Measurements from ENCODE around the gene BRF1. TPM values are rescaled to one million over a fixed set of nuclear protein-coding genes. Genes with fewer than 3 reads are reported as not detected.

The BRF1 gene
- total RNA-seq, 1 experiment from 2014 or later, result 41.2 TPM

DNA sequence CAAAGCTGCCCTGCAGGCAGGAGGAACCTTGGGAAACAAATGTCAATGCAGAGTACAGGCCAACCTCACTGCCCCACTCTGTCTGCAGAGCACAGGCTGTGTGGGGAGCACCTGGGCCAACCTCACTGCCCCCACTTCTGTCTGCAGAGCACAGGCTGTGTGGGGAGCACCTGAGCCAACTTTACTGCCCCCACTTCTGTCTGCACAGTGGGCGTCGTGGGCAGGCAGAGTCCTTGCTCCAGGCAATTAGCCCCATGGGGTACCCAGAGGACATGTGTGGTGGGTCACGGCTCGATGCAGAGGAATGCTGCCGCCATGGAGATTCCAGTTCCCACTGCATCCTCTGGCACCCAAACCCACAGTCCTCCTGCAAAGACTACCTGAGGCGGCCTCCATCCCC, 26.2 kb downstream of the BRF1 start (continued):
- TF ChIP-seq, protein P1, sequence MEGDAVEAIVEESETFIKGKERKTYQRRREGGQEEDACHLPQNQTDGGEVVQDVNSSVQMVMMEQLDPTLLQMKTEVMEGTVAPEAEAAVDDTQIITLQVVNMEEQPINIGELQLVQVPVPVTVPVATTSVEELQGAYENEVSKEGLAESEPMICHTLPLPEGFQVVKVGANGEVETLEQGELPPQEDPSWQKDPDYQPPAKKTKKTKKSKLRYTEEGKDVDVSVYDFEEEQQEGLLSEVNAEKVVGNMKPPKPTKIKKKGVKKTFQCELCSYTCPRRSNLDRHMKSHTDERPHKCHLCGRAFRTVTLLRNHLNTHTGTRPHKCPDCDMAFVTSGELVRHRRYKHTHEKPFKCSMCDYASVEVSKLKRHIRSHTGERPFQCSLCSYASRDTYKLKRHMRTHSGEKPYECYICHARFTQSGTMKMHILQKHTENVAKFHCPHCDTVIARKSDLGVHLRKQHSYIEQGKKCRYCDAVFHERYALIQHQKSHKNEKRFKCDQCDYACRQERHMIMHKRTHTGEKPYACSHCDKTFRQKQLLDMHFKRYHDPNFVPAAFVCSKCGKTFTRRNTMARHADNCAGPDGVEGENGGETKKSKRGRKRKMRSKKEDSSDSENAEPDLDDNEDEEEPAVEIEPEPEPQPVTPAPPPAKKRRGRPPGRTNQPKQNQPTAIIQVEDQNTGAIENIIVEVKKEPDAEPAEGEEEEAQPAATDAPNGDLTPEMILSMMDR (IDR thresholded peaks at IDR 0.05 in 2 of 3, conservative IDR thresholded peaks at IDR 0.05 in 1 of 3; ENCODE audit: borderline replicate concordance in 1 of 3, insufficient read depth in 1 of 3, low read depth in 2 of 3, low read length in 2 of 3), result no peak
- TF ChIP-seq ZNF274 (IDR thresholded peaks at IDR 0.05; ENCODE audit: low read depth, low read length) (no peak), TCF7L2 (IDR thresholded peaks at IDR 0.05; ENCODE audit: borderline replicate concordance, extremely low read depth, insufficient read depth, insufficient read length) (no peak)

DNA sequence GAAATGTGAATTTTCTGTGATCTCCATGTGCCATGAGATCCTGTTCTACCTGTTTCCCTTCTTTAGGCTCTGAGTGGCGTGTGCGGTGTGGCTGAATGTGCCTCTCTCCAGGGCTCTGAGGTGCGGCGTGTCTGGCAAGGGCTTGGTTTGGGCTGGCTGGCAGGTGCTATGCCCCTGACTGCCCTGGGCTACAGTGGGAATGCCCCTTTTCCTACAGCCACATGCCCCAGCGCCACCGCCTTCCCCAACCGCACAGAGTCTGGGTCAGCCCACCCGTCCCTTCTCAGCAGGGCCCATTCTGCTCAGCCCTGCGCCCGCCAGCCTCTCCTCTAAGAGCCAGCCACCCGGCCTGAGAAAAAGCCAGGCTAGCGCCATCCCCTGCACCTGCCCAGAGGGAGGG, 27.7 kb downstream of the BRF1 start:
- Histone ChIP-seq H3K27me3 (ENCODE audit: insufficient read depth, low read length) (no peaks in the 10 kb centered on the region), H4K20me1 (ENCODE audit: insufficient read depth) (no peaks in the 10 kb centered on the region), H3K4me3 (replicated peaks in 1 of 2; ENCODE audit: low read depth in 1 of 2, low read length in 2 of 2) (no peak overlapping the region), H3K36me3 (ENCODE audit: control insufficient read depth in 1 of 2, insufficient read depth in 2 of 2, low read length in 2 of 2) (no peaks in the 10 kb centered on the region), H3K9me2 (ENCODE audit: insufficient read depth) (no peaks in the 10 kb centered on the region), H3K9me3 (ENCODE audit: control insufficient read depth in 1 of 2, insufficient read depth in 1 of 2, low read depth in 1 of 2, low read length in 2 of 2) (no peaks in the 10 kb centered on the region), H3K27ac (ENCODE audit: low read depth, low read length) (no peak overlapping the region), H3K4me2 (ENCODE audit: low read length) (no peak overlapping the region), H2AFZ (ENCODE audit: low read depth, low read length, poor library complexity, severe bottlenecking) (no peak overlapping the region), H3K79me2 (ENCODE audit: insufficient read depth, low read length) (peaks cover 11% of the 10 kb centered on the region; the same call in 1 of the 2 replicates), H3K9ac (ENCODE audit: low read length) (no peak overlapping the region), H3K4me1 (ENCODE audit: control insufficient read depth in 1 of 2, insufficient read depth in 2 of 2, low read length in 2 of 2) (no peaks in the 10 kb centered on the region)
- TF ChIP-seq, protein P2, sequence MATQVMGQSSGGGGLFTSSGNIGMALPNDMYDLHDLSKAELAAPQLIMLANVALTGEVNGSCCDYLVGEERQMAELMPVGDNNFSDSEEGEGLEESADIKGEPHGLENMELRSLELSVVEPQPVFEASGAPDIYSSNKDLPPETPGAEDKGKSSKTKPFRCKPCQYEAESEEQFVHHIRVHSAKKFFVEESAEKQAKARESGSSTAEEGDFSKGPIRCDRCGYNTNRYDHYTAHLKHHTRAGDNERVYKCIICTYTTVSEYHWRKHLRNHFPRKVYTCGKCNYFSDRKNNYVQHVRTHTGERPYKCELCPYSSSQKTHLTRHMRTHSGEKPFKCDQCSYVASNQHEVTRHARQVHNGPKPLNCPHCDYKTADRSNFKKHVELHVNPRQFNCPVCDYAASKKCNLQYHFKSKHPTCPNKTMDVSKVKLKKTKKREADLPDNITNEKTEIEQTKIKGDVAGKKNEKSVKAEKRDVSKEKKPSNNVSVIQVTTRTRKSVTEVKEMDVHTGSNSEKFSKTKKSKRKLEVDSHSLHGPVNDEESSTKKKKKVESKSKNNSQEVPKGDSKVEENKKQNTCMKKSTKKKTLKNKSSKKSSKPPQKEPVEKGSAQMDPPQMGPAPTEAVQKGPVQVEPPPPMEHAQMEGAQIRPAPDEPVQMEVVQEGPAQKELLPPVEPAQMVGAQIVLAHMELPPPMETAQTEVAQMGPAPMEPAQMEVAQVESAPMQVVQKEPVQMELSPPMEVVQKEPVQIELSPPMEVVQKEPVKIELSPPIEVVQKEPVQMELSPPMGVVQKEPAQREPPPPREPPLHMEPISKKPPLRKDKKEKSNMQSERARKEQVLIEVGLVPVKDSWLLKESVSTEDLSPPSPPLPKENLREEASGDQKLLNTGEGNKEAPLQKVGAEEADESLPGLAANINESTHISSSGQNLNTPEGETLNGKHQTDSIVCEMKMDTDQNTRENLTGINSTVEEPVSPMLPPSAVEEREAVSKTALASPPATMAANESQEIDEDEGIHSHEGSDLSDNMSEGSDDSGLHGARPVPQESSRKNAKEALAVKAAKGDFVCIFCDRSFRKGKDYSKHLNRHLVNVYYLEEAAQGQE (IDR thresholded peaks at IDR 0.05; ENCODE audit: low read depth), result no peak
- TF ChIP-seq EGR1 (IDR thresholded peaks at IDR 0.05; ENCODE audit: low read depth) (no peak), EZH2 (IDR thresholded peaks at IDR 0.05) (no peak), SIN3A (IDR thresholded peaks at IDR 0.05; ENCODE audit: low read depth) (no peak), POLR2A (IDR thresholded peaks at IDR 0.05; ENCODE audit: borderline replicate concordance, extremely low read depth, insufficient read depth, insufficient read length) (no peak), POLR2AphosphoS5 (IDR thresholded peaks at IDR 0.05; ENCODE audit: low read depth, low read length) (no peak), CBX3 (IDR thresholded peaks at IDR 0.05; ENCODE audit: low read depth) (no peak), RAD21 (IDR thresholded peaks at IDR 0.05; ENCODE audit: low read depth) (no peak)
- TF ChIP-seq, protein P3, sequence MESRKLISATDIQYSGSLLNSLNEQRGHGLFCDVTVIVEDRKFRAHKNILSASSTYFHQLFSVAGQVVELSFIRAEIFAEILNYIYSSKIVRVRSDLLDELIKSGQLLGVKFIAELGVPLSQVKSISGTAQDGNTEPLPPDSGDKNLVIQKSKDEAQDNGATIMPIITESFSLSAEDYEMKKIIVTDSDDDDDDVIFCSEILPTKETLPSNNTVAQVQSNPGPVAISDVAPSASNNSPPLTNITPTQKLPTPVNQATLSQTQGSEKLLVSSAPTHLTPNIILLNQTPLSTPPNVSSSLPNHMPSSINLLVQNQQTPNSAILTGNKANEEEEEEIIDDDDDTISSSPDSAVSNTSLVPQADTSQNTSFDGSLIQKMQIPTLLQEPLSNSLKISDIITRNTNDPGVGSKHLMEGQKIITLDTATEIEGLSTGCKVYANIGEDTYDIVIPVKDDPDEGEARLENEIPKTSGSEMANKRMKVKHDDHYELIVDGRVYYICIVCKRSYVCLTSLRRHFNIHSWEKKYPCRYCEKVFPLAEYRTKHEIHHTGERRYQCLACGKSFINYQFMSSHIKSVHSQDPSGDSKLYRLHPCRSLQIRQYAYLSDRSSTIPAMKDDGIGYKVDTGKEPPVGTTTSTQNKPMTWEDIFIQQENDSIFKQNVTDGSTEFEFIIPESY (IDR thresholded peaks at IDR 0.05; ENCODE audit: extremely low read depth, insufficient replicate concordance, low read length), result no peak
- intact Hi-C loops (cut with micrococcal nuclease), result no loop called here
- POLR2A ChIA-PET, result no interaction called here
- RAD21 ChIA-PET (ENCODE audit: low non-redundant PET in 1 of 2, low total read pairs in 2 of 2, uncharacterized antibody in 2 of 2, unreplicated experiment in 2 of 2), result no interaction called here
- BruUV-seq (replicated peaks), result no TSS peak
- ATAC-seq, result 0 out of 2 replicates have a peak, but pooled peaks have one; percentile 22
- no peak for DNase-seq (ENCODE audit: low read depth, low spot score)
- CTCF ChIA-PET, result no interaction called here

All from HCT116 (cell line).